Stimulated activated naive CD8-positive, alpha-beta T cell treated with anti-CD3 and anti-CD28 coated beads, Interleukin-15, Interleukin-2, amounts not matched to agents 100 U/mL and 50 U/mL, for 24 hours (primary cell): Measurements from ENCODE around the gene MPC2.
"Not testable (repeated sequence)": the region's sequence is repeated elsewhere in the genome, so short reads cannot be mapped to it uniquely, and the experiment has no call there.

Experiments used
- ATAC-seq: fragments of 150-1000 bp; cut with Tn5 transposase; one replicate; pipeline ENCODE4 v1.10.0; 2021
- DNase-seq: peaks from one replicate; pipeline ENCODE4 v3.0.0; 2021

MPC2 gene

DNA sequence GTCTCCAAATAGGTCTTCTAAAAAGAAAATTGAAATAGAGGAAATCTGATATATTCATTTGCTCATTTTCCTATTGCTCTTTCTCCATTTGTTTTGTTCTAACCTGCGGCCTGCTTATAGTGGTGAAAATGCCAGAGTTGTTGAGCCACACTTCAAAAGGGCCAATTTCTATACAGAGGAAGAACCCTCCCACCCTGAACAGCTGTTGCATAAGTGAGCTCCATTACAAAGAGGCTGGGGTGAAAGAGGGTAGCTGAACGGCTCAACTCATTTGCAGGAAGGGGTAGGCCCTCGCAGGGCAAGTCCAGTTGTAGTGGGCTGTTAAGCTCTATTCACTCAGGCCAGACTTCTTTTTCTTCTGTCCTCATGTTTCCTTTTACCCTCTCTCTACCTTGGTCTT lies 31.7 kb downstream of the MPC2 start:
- ATAC-seq (no peak), DNase-seq (no peak)

DNA sequence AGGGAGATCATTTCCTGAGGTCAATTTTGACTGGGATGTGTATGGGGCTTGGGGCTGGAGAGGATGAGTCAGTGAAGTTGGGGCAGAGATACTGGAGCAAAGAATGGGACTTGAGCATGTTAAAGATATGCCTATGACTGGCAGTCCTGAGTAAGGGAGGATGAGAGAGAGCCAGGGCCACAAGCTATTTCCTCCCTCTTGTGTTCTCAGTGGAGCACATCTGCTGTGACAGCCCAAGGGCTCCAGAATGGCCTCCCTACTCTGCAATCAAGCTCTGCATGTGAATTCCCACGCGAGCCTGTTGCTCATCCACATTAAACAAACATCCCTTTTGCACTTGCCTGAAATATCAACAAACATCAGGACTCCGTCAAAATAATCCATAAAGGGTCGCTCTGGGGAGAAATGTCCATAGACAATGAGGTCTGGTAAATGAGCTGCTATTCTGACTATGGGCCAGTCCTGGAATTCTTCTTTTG lies 32.2 kb downstream of the MPC2 start:
- ATAC-seq (no peak), DNase-seq (no peak)

DNA sequence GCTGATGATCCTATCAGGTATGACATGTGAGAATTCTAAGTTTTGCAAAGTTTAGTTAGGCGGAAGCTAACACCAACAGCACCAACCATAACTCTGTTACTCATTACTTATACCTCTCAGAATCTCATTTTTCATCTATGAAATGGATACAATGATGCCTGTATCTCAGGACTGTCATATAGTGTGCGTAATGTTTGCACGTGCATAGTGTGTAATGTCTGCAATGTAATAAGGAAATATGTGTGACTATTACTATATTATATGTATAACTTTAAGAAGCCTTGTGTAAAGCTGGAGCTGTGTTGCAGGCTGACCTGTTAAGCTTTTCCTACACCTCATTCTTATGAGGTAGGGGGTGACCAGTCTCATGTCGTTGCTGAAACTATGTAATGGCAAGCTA lies 36.0 kb downstream of the MPC2 start:
- DNase-seq: no peak
- no peak for ATAC-seq

DNA sequence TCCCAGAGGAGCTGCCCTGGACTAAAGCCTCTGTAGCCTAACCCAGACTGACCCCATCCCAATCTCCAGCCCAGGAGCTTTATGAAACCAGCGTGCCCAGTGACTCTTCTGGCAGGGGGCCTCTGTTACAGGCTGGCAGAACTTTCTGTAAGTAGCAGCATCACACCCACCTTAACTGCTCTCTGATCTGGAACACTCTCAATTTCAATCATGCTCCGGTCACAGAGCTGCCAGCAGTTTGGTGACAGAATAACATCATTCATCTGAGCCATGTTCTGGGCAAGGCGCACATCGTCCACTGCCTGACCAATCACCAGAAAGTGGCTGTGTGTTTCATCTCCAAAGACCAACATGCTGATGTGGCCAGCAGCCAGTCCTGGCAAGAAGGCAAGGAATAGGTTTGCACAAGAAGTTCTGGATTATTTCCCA lies 37.6 kb downstream of the MPC2 start:
- ATAC-seq: no peak
- no peak for DNase-seq

DNA sequence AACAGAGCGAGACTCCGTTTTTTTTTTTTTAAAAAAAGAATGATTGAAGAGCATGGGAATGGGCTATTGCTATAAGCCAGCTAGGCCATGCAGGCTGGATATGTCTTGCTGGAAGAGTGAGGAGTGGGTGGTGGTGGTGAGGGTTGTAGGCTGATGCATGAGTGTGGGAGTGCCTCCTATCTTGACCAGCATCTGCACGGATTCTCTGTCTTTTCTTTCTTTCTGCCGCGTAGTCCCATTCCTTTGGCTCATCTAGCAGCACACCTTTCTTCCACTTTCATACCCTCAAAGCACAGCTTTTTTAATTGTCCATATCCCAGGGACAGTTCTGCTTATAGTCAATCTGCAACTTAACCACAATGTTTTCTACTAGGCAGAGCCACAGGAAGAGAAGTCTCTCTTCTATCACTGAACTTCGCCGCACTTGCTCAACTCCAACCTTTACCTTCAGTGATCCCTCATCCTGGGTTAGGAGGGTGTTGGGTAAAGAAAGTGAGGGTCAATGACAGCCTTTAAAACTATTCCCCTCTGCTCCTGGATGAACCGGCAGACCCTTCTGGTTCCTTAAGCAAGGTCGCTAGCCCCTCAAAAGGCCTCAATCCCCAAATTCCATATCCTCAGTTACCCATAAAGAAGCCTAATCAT lies 38.2 kb downstream of the MPC2 start:
- ATAC-seq (no peak), DNase-seq (no peak)

DNA sequence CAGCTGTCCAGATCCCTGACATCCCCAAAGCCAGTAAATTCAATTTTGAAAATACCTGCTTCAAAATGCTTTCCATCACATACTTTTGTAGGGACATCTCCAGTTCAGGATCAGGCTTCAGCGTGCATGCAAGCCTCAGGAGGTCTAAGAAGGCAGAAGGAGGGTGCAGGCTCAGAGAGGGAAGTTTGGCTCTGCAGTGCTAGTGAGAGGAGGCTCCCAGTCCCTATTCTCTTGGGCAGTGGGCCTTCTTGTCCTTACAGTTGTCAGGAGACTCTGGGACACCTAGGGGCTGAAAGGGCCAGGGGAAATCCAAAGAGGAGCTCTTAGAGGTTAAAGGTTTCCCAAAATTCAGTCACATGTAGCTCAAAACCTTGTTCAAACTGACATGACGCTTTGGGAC lies 43.1 kb downstream of the MPC2 start:
- DNase-seq: no peak
- no peak for ATAC-seq

DNA sequence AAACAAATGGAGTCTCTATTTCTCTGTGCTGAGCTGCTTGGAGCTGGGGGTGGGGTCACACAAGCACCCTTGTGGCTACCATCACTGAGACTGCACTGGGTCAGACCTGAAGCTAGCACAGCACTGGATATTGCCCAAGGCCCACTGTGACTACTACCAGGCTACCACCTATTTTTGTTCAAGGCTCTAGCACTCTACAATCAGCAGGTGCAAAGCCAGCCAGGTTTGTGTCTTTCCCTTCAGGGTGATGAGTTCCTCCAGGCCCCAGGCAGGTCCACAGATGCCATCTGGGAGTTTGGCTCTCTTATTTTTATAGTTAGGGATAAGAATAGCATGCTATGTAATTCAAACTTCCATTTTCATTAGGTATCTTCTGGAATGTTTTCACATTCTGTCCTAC lies 46.5 kb downstream of the MPC2 start:
- no peak for ATAC-seq
- DNase-seq: no peak

DNA sequence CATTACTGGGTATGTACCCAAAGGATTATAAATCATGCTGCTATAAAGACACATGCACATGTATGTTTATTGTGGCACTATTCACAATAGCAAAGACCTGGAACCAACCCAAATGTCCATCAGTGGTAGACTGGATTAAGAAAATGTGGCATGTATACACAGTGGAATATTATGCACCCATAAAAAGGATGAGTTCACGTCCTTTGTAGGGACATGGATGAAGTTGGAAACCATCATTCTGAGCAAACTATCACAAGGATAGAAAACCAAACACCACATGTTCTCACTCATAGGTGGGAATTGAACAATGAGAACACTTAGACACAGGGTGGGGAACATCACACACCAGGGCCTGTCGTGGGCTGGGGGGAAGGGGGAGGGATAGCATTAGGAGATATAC lies 49.7 kb downstream of the MPC2 start:
- DNase-seq, ATAC-seq: not testable (repeated sequence)

DNA sequence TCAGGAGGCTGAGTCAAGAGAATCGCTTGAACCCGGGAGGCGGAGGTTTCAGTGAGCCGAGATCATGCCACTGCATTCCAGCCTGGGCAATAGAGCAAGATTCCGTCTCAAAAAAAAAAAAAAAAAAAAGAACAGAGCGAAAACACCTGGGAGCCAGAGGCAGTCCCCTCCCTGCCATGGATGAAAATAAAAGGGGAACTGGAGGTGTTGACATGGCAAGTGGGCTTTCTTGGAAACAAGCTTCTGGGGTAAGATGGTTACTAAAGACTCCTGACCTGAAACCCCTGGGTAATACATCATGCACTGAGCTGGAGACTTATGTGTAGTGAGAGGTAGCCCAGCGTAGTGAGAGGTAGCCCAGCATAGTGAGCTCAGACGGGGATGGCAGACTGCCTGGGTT lies 54.5 kb downstream of the MPC2 start:
- DNase-seq: no peak
- no peak for ATAC-seq

DNA sequence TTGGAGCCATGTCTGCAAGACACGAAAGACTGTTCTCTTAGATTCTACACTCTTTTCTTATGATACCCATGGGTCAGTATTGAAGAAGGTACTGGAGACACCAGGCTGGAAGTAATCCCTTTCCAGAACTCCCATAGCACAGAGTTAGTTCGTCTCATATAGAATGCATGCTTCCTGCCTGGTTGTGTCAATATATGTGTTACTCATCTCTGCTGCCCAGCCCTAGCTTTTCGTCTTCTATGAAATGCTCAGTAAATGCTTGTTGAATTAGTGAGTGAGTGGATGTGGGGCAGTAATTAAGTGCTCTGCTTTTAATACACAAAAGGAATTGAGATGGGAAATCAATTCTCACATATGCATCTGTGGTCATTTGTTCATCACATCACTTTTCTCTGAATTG lies 55.1 kb downstream of the MPC2 start:
- ATAC-seq (no peak), DNase-seq (no peak)

DNA sequence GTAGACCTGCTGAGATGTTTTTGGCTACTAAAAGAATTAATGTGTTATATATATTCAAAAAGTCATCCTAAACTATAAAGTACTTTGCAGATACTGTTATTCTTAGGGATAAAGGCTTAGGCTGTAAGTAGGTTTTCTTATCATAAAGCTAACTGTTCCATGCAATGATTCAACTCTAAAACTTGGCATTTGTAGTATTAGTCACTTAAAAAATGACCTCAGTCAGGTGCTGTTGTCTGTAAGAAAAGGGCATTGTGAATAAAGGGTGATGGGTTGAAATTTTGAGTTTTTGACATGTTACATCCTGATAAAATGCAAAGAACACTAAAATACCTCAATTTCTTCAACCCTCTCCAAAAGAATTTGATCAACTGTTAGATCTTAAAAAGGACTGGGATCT lies 55.8 kb downstream of the MPC2 start:
- no peak for ATAC-seq
- DNase-seq: no peak

DNA sequence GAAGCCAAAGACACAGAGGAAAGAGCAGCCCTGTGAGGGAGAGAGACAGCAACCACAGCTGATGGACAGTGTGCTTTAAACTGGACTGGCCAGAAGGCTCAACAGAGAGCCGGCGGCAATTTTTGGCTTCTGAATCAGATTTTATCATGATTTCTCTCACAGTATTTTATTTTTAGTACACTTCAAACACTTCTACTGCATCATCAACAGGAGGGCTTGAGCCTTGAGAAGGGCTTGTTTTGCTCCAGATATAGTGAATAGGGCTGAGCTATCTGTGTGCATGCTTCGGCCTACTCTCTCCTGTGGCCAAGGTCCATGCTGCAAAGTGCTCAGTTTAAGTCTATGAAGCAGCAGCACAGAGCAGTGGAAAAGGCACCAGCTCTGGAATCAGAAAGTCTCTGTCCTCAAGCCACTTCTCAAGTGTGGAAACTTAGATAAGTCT lies 56.3 kb downstream of the MPC2 start:
- no peak for DNase-seq
- no peak for ATAC-seq

DNA sequence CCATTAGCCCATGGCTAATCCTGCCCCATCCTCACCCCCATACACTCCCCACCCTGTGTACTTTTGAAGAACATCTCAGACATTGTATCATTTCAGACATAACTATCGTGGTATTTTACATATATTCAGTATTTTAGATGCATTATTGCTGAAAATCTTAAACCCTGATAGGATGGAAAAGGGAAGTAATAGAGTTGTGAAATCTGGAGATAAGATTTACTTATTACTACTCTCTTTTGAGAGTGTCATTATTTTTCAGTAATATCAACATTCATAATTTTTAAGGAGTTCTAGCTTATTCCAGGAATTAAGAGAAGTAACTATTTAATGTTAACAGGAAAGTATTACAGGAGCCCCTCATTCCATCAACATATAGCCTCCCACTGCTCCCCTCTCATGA lies 57.4 kb downstream of the MPC2 start:
- DNase-seq (no peak), ATAC-seq (no peak)

DNA sequence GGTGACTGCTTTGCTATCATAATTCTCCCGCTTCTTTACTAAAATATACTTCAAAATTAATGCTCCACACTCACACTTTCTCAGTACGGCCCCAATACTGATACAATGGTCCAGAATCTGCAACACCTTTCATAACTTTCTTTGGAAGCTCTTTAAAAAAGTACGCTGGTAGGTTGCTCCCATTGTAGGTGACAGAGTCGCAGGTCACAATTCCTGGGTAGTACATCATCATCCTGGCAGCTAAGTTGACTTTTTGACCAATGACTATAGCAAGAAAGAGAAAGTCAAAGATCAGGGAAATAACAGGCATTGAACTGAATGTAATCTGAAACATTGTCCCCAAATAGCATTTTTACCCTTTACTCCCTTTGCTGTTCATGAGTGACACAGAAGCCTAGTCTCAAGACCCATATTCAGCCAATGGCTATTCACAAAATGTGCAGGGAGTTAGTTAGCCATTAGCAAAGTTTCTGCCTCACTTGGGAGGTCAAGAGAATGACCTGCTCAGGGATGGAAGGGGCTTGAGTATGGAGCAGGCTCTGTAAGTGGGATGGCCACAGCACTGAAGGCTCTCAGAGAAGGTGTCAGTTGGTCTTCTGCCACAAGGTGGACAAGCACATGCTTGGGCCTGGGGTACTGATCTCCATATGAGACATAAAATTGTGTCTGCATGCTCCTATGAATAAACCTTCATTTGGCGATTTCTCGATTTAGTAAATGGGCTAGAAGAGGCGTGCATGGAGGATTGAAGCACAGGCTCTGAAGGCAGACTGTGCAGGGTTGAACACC lies 58.3 kb downstream of the MPC2 start:
- ATAC-seq (peak; percentile 14), DNase-seq (no peak)

DNA sequence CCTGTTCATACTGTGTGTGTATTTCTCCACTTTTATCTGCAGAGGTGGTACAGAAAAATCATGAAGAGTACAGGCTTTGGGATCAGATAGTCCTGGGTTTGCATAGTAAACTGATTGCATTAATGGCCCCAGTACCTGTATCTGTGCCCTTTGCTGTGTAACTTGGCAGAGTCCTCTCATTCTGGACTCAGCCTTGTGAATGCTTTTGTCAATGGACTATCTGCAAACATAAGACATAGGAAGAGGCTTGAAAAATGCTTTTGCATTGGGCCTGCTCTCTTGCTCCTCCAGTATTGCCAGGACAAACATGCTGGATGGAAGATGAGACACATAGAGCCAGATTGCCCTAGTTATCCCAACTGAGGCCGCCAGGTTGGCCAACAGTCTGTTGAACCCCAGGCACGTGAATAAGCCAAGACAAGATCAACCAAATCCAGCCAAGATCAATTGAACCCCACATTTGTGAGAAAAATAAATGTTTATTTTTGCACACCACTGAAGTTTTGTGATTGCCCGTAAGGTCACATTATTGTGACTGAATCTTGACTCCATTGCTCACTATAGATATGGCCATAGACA lies 60.2 kb downstream of the MPC2 start:
- ATAC-seq (no peak), DNase-seq (no peak)

DNA sequence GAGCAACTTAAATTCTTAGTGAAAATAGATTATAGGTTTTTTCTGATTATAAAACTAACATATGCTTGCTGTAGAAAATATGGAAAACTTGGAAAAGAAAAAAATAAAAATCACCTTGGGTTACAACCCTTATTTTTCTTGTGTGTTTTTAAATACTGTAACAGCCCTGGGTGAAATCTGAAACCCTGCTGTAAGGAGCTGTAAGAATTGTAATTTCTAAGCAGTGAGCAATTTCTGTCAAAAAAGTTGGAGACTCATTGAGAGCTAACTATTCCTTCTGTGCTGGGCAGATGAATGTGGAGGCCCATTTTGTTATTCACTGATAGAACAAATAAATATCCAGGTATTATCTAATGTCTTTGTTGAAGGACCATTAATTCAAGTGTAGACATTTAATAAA lies 65.5 kb downstream of the MPC2 start:
- ATAC-seq (no peak), DNase-seq (no peak)

DNA sequence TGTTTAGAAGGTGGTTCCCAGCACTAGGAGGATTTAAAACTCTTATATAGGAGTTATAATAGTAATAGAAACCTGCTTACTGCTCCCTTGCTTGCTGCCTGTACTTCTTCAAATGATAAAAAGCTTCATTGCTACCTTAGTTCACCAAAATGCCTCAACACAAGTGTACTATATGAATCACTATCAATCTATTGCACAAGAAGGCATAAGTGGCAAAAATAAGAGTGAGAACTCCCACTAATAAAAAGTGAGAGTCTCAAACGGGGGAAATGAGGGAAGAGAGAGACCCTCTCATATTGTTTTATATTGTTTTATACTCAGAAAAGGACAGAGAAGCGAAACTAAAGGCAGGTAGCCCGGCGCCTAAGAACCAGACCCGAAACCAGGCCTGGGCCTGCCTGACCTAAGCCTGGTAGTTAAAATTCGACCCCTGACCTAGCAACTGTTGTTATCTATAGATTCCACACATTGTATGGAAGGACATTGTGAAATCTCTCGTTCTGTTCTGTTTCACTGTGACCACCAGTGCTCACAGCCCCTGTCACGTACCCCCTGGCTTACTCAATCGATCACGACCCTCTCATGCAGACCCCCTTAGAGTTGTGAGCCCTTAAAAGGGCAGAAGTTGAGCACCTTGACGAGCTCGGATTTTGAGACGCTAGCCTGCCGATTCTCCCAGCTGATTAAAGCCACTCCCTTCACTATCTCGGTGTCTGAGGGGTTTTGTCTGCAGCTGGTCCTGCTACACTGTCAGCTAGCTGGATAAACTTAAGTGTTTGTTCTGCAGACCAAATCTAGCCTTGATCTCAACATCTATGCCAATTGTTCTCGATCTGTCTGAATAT lies 67.5 kb downstream of the MPC2 start:
- not testable (repeated sequence) for DNase-seq, ATAC-seq

DNA sequence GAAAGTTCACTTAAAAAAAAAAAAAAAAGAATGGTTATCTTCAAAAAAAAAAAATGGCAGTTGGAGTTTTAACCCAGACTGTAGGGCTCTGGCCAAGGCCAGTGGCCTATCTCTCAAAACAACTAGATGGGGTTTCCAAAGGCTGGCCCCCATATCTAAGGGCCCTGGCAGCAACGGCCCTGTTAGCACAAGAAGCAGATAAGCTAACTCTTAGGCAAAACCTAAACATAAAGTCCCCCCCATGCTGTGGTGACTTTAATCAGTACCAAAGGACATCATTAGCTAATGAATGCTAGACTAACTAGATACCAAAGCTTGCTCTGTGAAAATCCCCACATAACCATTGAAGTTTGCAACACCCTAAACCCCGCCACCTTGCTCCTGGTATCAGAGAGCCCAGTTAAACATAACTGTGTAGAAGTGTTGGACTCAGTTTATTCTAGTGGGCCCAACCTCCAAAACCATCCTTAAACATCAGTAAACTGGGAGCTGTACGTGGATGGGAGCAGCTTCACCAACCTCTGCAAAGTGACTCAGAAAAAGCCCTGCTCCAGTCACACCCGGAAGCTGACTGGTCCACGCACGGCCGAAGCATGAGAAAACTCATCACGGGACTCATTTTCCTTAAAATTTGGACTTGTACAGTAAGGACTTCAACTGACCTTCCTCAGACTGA lies 70.0 kb downstream of the MPC2 start:
- not testable (repeated sequence) for ATAC-seq

More for the DNA sequence above, 70.0 kb downstream of the MPC2 start:
- not testable (repeated sequence) for DNase-seq
